GM15510 (cell line): Measurements from ENCODE around the gene TEK.

ENCODE experiments used
- POLR2A ChIP-seq: IDR thresholded peaks from 3 replicates; pipeline ENCODE4 v1.6.1; 2011; ENCODE audit warnings: borderline replicate concordance; ENCODE audit not compliant: insufficient read length; ENCODE audit errors: extremely low read depth

The TEK gene

GRCh38 chr9:27183701-27184100 is 74.7 kb downstream of the TEK start:
- no peak for TF ChIP-seq POLR2A

GRCh38 chr9:27184556-27185351 is 75.7 kb downstream of the TEK start:
- TF ChIP-seq POLR2A: no peak

- TF ChIP-seq POLR2A: no peak
Measured at GRCh38 chr9:27188426-27188825, 79.4 kb downstream of the TEK start.

DNA sequence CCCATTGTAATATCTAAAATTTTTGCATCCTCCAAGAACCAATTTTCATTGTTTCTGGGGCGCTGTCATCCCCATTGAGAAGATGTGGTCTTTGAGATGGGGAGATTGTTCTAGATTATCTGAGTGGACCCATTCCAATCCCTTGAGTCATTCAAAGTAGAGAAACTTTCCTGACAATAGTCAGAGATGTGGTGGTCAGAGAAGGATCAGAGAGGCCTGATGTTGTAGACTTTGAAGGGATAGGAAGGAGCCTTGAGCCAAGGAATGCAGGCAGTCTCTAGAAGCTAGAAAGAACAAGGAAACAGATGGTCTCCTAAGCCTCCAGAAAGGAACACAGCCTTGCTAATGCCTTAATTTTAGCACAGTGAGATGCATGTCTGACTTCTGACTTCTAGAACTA is 80.4 kb downstream of the TEK start:
- no peak for TF ChIP-seq POLR2A

DNA sequence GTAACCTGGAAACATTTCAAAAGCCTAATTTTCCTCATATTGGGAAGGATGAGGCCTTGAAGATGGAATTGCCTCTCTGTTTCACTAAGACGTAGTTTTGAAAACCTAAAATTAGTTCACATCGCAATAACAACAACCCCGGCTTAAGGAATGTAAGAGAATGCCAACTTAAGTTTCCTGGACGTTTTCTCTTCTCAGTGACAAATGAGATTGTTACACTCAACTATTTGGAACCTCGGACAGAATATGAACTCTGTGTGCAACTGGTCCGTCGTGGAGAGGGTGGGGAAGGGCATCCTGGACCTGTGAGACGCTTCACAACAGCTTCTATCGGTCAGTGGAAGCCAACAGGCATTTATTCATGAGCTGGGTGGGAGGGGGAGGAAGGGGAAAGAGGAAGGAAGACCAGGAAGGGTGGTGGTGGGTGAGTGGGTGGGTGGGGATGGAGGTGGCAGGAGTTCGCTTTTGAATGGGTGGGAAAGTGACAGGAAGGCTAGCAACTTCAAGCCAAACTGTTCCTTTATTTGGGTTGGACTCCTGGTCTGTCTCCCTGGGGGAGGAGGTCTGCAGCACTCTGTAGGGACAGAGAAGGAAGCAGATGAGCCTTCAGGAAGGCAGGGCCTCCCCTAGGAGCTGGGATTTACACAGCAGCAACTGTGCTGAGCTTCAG is 83.4 kb downstream of the TEK start:
- TF ChIP-seq POLR2A: no peak

DNA sequence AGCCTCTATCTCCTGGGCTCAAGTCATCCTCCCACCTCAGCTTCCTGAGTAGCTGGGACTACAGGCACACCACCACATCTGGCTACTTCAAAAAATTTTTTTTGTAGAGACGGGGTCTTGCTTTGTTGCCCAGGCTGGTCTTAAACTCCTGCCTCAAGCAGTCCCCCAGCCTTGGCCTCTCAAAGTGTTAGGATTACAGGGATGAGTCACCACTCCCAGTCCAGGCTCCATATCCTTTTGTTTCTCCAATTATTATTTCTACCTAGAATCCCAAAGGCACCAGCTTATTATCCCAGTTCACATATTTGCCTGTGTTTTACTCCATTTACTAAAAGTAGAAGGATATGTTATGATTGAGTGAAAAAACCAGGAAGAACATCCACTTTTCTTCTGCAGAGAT is 84.9 kb downstream of the TEK start:
- no peak for TF ChIP-seq POLR2A

GRCh38 chr9:27194401-27195091 is 85.5 kb downstream of the TEK start:
- no peak for TF ChIP-seq POLR2A

GRCh38 chr9:27195191-27195590 is 86.2 kb downstream of the TEK start:
- TF ChIP-seq POLR2A: no peak

GRCh38 chr9:27196383-27196782 is 87.4 kb downstream of the TEK start:
- TF ChIP-seq POLR2A: no peak

DNA sequence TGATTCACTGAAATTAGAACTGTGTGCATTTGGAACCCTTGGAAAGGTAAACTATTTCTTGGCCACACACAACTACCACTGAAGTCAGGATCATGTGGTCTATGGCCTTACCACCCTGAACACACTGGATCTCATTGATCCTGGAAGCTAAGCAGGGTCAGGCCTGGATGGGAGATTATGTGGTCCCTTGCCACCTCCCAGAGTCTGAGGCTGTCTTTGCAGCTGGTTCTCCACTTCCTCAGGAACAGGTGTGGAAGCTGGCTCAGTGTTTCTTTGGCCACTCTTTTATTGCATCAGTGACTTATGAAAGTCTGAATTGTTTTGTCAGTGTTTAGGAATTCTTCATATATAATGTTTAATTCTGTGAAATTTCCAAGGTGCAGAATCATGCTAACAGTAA is 89.2 kb downstream of the TEK start:
- TF ChIP-seq POLR2A: no peak

DNA sequence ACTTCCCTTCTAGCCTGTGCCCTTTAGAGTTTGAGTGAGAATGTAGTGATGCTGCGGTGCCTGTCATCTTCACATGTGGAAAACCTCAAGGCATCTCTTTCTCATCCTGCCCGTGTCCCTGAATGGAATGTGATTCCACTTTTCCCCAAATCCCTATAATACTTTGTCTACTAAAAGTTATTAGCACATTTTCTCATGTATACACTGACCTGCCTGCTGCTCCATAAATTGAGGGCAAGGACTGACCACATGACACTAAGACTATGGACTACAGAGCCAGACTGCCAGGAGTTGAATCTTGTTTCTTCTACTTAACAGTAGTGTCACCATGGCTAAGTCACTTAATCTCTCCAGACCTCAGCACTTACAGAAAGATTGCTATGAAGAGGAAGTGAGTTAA is 93.0 kb downstream of the TEK start:
- TF ChIP-seq POLR2A: no peak

GRCh38 chr9:27203783-27204182 is 94.8 kb downstream of the TEK start:
- TF ChIP-seq POLR2A: no peak

DNA sequence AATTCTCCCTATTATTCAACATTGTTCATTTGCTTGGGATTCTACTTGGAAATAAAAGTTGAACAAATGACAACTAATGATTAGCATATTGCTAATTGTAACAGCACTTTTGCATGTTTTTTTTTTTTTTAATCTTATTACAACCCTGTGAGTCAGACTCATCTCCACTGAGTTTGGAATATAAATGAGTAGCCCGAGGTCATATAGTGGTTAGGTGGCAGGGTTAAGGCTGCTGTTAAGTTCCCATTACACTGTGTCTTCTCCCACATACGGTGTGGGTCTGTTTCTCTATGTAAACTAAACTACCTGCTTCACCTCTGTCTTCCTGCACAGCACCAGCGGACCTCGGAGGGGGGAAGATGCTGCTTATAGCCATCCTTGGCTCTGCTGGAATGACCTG is 95.6 kb downstream of the TEK start:
- TF ChIP-seq POLR2A: no peak

- no peak for TF ChIP-seq POLR2A
Measured at GRCh38 chr9:27205198-27205597, 96.2 kb downstream of the TEK start.

DNA sequence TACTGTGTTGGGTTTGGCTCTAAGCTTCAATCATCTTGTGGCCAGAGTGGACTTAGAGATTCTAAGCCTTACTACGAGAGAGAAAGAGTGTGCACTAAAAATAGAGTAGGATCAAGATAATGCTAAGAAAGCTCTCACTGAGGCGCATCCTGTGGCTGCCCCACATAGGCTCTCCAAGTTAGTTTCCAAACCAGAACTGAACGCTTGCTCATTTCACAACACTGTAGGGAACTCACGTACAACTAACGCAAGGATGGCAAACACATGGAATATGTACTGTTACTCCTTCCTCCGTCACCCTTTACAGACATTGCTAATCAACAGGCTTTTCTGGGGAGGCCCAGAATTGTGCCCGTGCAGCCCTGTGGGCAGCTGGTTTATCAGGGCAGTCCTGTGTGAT is 97.0 kb downstream of the TEK start:
- no peak for TF ChIP-seq POLR2A
